ENCODE results near the gene CCNY. TPM values are rescaled to one million over a fixed set of nuclear protein-coding genes. Genes with fewer than 3 reads are reported as not detected.

CCNY gene
- total RNA-seq, 3 donors from 2014 or later = 28.7 to 41.0 (median 36.1) TPM

DNA sequence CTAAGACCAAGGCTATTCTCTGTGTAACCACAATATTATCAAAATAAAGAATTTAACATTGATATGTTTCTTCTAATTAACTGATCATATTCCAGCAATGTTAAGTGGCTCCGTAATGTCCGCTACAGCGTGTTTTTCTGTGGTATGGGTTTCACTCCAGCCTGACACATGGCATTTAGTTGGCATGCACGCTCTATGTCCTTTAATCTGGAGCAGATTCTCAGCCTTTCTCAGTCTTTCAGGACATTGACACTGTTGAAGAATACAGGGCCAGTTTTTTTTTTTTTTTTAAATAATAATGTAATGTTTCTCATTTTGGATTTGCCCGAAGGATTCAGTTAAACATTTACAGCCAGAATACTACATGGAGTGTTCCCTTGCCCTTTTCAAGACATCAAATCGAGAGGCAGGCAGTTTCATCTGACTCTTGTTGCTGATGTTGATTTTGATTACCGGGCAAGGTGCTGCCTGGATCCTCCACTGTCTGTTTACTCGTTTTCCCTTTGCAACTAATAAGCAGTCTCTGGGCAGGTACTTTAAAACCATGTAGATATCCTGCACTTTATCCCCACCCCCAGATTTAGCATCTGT lies 171.3 kb downstream of the CCNY start:
- no peak for DNase-seq (ENCODE audit: low spot score in 2 of 2)
- intact Hi-C loops (cut with DNase I; ENCODE audit: low total_unique reads) = no loop called here
- Histone ChIP-seq H3K27ac (no peak overlapping the region), H3K4me3 (no peak overlapping the region), H3K4me1 (no peaks in the 10 kb centered on the region), H3K9me3 (no peaks in the 10 kb centered on the region), H3K27me3 (no peaks in the 10 kb centered on the region), H3K36me3 (no peaks in the 10 kb centered on the region)
- TF ChIP-seq POLR2A (IDR thresholded peaks at IDR 0.05) (no peak), POLR2AphosphoS5 (IDR thresholded peaks at IDR 0.05) (no peak)
- TF ChIP-seq, protein P1, sequence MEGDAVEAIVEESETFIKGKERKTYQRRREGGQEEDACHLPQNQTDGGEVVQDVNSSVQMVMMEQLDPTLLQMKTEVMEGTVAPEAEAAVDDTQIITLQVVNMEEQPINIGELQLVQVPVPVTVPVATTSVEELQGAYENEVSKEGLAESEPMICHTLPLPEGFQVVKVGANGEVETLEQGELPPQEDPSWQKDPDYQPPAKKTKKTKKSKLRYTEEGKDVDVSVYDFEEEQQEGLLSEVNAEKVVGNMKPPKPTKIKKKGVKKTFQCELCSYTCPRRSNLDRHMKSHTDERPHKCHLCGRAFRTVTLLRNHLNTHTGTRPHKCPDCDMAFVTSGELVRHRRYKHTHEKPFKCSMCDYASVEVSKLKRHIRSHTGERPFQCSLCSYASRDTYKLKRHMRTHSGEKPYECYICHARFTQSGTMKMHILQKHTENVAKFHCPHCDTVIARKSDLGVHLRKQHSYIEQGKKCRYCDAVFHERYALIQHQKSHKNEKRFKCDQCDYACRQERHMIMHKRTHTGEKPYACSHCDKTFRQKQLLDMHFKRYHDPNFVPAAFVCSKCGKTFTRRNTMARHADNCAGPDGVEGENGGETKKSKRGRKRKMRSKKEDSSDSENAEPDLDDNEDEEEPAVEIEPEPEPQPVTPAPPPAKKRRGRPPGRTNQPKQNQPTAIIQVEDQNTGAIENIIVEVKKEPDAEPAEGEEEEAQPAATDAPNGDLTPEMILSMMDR (IDR thresholded peaks at IDR 0.05) = no peak

DNA sequence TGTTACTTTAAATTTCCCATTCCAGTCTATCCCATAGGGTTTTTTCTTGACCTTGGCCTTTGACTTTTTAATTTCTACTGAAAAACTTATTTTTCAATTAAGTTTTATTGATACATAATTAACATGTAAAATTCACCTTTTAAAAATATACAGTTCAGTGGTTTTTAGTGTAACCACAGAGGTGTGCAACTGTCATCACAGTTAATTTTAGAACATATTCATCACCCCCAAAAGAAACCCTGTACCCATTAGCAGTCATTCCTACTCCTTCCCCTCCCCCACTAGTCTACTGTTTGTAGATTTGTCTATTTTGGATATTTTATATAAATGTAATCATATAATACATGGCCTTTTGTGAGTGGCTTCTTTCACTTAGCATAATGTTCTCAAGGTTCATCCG lies 172.3 kb downstream of the CCNY start:
- Histone ChIP-seq H3K27ac (no peak overlapping the region), H3K27me3 (no peaks in the 10 kb centered on the region), H3K4me1 (no peaks in the 10 kb centered on the region), H3K36me3 (no peaks in the 10 kb centered on the region), H3K4me3 (no peak overlapping the region), H3K9me3 (no peaks in the 10 kb centered on the region)
- DNase-seq (ENCODE audit: low spot score in 2 of 2) = no peak
- TF ChIP-seq POLR2A (IDR thresholded peaks at IDR 0.05) (no peak), POLR2AphosphoS5 (IDR thresholded peaks at IDR 0.05) (no peak)
- TF ChIP-seq, protein P1 (IDR thresholded peaks at IDR 0.05) = no peak
- intact Hi-C loops (cut with DNase I; ENCODE audit: low total_unique reads) = no loop called here

DNA sequence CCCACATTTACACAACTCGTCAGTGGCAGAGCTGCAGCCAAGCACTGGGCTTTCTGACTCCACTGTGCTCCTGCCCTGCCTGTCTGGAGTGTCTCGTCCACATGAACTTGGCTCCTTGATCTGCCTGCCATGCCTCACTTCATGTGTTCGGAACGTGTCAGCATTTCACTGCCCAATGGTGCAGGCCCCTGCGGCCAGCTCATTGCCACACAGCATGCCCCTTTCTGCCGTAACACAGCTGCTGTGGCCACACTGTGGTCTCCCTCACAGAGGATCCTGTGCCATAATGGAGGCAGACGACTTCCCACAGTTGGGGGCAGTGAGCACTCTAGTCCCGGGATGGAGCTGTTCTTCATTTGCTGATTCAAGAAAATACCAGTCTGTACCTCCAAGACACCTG lies 174.6 kb downstream of the CCNY start:
- Histone ChIP-seq H3K27ac (no peak overlapping the region), H3K36me3 (no peaks in the 10 kb centered on the region), H3K4me3 (no peak overlapping the region), H3K4me1 (no peaks in the 10 kb centered on the region), H3K9me3 (no peaks in the 10 kb centered on the region), H3K27me3 (no peaks in the 10 kb centered on the region)
- intact Hi-C loops (cut with DNase I; ENCODE audit: low total_unique reads) = no loop called here
- TF ChIP-seq POLR2A (IDR thresholded peaks at IDR 0.05) (no peak), POLR2AphosphoS5 (IDR thresholded peaks at IDR 0.05) (no peak)
- TF ChIP-seq, protein P1 (IDR thresholded peaks at IDR 0.05) = no peak
- no peak for DNase-seq (ENCODE audit: low spot score in 2 of 2)

DNA sequence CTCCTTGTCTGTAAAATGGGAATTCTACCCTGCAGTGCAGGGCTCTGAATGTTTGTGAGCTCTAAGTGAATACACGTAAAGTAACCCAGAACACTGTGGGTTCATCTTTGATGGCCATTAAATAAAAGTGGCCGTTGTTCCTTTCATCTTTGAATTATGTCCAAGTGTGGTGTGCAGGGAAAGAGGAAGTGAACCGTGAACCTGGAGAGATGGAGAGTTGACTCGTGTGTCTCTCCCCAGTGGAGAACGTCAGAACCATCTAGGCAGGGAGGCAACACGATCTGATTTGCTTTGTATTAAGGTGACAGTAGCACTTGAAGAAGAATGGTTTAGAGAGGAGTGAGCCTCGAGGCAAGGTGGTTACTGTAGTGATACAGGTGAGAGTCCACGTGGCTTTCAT lies 175.3 kb downstream of the CCNY start:
- no peak for TF ChIP-seq POLR2AphosphoS5 (IDR thresholded peaks at IDR 0.05)
- TF ChIP-seq, protein P1 (IDR thresholded peaks at IDR 0.05) = no peak
- no peak for TF ChIP-seq POLR2A (IDR thresholded peaks at IDR 0.05)
- intact Hi-C loops (cut with DNase I; ENCODE audit: low total_unique reads) = no loop called here
- Histone ChIP-seq H3K4me1 (no peaks in the 10 kb centered on the region), H3K36me3 (no peaks in the 10 kb centered on the region), H3K9me3 (no peaks in the 10 kb centered on the region), H3K27ac (no peak overlapping the region), H3K4me3 (no peak overlapping the region), H3K27me3 (no peaks in the 10 kb centered on the region)
- DNase-seq (ENCODE audit: low spot score in 2 of 2) = no peak

DNA sequence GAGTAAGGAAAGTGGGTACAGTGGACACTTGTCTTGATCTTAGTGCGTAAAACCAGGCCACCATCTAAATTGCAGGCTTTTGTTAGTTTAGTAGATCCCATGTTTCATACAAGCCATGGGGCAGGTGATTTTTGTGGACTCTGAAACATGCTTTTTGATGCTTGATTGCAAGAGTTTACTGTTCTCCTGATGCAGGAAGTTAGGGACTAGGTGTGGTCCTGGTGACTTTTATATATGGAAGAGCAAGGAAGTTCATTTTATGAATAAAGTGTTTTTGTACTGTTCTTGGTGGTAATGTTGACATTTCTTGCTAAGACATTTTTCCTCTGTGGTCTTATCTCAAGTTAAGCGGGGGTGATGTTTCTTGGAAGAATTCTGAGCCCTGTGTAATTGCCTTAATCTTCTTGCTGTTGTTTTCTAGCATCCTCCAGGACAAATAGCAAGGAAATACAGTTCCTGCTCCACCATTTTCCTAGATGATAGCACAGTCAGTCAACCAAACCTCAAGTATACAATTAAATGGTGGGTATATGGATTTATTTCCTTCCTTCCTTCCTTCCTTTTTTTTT lies 179.9 kb downstream of the CCNY start:
- TF ChIP-seq POLR2A (IDR thresholded peaks at IDR 0.05) = no peak
- no peak for TF ChIP-seq POLR2AphosphoS5 (IDR thresholded peaks at IDR 0.05)
- TF ChIP-seq, protein P1 (IDR thresholded peaks at IDR 0.05) = no peak
- Histone ChIP-seq H3K4me3 (no peak overlapping the region), H3K27me3 (no peaks in the 10 kb centered on the region), H3K27ac (peak overlapping the region in 1 of 2 donors; percentile 27), H3K36me3 (no peaks in the 10 kb centered on the region), H3K9me3 (no peaks in the 10 kb centered on the region), H3K4me1 (no peaks in the 10 kb centered on the region)
- intact Hi-C loops (cut with DNase I; ENCODE audit: low total_unique reads) = no loop called here
- DNase-seq (ENCODE audit: low spot score in 2 of 2) = no peak
